Nucleus accumbens (tissue), 56 donors: ENCODE measurements around the gene KRT6B.
"Not testable (repeated sequence)": the region's sequence is repeated elsewhere in the genome, so short reads cannot be mapped to it uniquely, and the experiment has no call there.

Source experiments
- DNase-seq, 56 donors: peaks; one replicate each; lab custom pipeline; 2025; lab: John Stamatoyannopoulos, UW

The KRT6B gene

DNA sequence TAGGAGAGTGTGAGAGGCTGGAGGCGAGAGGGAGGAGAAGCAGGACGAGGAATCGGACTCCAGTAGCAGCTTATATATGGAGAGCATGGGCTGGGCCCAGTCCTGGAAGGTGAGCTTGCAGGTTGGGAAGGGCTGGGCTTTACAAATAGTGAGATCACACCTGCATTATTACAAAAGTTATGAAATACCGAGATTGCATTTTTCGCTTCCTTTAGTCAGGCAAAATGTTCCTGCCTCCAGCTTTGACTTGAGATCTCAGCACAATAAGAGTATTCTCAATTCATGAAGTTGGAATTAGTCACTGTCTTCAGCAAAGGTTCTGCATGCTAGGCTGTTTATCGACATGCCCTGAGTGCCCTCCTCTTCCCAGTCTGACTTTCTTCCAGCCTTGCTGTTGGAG, at the start of gene KRT6B:
KRT6B (minus strand) TSS at position 46 of the 400 bp plus-strand sequence. CDS start 68 bp downstream, outside the sequence.
- DNase-seq: no peak

DNA sequence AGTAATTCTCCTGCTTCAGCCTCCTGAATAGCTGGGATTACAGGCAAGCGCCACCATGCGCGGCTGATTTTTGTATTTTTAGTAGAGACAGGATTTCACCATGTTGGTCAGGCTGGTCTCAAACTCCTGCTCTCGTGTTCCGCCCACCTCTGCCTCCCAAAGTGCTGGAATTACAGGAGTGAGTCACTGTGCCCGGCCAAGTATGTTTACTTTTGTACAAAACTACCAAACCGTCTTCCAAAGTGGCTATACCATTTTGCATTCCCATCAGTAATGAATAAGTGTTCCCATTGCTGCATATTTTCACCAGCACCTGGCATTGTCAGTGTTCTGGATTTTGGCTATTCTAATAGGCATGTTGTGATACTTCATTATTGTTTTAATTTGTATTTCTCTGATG, 49.5 kb upstream of the KRT6B start:
- no peak for DNase-seq

- not testable (repeated sequence) for DNase-seq
Measured at GRCh38 chr12:52500574-52500973, 48.6 kb upstream of the KRT6B start.

DNA sequence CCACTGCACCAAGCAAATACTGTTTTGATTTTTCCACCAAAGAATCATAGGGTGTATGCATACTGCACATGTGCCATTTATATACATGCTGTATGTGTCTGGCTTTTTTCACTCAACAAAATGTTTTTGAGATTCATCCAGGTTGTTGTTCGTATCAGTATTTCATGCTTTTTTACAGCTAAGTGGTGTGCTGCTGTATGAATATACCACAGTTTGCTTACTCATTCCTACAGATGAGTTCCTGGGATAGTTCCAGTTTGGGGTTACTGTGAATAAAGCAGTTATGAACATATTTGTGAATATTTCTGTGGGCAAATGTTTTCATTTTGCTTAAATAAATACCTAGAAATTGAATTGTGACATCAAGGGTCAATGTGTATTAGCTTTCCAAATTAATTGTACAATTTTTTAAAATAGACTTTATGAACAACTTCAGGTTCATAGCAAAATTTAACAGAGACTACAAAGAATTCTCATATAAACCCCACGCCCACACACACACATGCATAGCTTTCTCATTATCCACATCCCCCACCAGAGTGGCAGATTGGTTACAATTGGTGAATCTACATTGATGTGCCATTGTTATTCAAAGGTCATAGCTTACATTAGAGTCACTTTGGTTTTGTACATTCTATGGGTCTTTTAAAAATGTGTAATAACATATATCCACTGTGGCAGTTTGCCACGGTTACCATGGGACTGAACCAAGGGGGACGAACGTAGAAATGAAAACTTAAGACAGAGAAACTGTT, 48.0 kb upstream of the KRT6B start:
- no peak for DNase-seq

- no peak for DNase-seq
Measured at GRCh38 chr12:52498946-52499345, 47.0 kb upstream of the KRT6B start.

- no peak for DNase-seq
Measured at GRCh38 chr12:52497975-52498374, 46.0 kb upstream of the KRT6B start.

DNA sequence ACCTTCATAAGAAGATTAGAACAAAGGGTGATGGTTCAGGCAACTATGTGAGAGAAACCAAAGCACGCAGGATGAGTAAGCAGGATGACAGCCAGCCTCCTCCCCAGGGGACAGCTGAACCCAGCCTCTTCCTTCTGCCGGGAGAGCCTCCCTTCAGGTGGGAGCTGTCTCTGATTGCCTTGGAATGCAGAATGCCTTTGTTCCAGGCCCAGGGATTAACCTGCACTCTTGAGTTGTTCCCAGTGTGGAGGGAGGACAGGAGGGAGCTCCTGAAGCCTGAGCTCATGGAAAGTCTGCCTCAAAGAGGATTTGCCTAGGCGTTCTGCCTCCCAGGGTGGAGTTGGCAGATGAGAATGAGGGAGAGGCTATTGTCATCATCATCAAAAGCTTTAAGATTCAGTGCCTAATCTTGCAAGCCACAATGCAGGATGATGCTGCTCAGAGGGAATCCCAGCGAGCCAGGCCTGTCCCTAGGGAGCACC, 44.7 kb upstream of the KRT6B start:
- no peak for DNase-seq

DNA sequence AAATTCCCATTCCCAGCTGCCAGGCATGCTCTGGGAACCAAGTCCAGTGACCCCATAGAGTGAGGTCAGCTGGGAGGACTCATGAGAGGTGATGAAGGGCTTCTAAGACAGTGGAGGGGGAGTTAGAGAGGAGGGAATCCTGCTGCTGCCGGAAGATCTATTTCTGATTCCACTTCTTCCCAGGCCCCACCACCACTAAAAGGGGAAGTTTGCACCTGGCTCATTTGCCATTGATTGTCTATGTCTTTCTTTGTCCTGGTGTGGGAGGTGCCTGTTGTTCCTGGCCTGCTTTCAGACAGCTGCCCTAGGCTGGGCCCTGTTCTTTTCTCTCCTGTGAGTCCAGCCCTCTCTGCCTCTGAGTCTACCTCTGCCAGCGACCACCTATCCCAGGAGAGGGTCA, 44.1 kb upstream of the KRT6B start:
- no peak for DNase-seq

- peak in 10 of 56 donors; percentile 7 to 40 (median 17) for DNase-seq
Measured at GRCh38 chr12:52495389-52495788, 43.4 kb upstream of the KRT6B start.

DNA sequence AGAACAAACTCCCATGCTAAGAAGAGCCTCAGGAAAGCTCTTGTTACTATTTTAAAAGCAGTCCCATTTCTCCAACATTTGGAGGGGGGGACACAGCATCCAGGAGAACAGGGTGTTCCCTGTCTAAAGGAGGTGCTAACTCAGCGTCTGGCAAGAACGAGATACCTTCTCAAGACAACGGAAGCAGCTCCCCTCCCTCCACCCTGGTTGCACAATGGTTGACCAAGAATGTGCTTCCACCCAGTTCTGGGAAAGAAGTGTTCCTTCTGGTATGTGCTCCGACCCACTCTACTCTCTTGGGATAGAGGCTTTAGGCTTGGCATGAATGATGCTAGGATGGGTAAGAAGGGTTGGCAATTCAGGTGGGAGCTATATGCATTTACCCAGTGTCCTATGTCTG, 42.6 kb upstream of the KRT6B start:
- DNase-seq: no peak

DNA sequence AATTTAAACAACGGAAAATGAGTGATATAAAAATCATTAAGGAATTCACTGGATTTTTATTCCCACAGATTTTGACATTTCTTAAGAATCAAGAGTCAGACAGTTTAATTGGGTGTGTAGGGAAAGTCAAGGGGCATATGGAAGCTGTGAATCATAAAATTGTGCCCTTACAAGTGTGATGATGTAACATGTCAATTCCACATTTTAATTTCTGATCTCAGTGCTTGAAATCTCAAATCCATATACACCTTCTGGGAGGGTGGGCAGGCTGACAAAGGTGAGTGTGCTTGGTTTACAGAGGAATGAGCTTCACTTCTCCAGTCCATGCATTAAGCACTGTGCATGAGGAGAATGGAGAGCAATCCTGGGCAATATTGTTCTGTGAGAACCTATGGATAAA, 42.2 kb upstream of the KRT6B start:
- DNase-seq: no peak

DNA sequence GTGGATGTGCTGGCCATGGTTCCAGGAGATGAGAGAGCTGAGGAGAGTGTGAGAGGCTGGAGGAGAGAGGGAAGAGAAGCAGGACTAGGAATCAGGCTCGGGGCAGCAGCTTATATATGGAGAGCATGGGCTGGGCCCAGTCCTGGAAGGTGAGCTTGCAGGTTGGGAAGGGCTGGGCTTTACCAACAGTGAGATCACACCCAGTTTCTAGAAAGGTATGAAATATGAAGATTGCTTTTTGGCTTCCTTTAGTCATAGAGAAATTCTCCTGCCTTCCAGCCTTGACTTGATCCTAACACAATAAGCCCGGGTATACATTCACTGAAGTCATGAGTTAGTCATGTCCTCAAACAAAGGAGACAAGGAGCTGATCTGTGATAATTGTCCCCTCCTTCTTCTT, 41.2 kb upstream of the KRT6B start, which contains the start of gene KRT6A:
KRT6A (minus strand) TSS at position 86 of the 400 bp plus-strand sequence; CDS start at position 17, 69 bp downstream.
- DNase-seq: no peak

- DNase-seq: not testable (repeated sequence)
Measured at GRCh38 chr12:52492405-52492804, 40.5 kb upstream of the KRT6B start.

DNA sequence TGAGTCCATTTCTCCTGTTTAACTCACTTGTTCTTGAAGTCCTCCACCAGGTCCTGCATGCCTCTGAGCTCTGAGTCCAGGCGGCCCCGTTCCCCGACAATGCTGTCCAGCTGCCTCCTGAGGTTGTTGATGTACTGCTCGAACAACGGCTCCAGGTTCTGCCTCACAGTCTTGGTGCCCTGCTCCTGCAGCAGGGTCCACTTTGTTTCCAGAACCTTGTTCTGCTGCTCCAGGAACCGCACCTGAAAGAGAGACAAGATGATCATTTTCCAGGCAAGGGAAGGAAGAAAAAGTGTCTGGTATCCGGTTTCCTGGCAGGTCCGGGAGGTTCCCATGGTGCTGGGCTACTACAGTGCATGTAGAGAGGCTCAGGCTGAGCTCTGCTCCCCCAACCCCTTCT, 39.5 kb upstream of the KRT6B start:
- not testable (repeated sequence) for DNase-seq

GRCh38 chr12:52488736-52489135, 36.8 kb upstream of the KRT6B start:
- DNase-seq: no peak

DNA sequence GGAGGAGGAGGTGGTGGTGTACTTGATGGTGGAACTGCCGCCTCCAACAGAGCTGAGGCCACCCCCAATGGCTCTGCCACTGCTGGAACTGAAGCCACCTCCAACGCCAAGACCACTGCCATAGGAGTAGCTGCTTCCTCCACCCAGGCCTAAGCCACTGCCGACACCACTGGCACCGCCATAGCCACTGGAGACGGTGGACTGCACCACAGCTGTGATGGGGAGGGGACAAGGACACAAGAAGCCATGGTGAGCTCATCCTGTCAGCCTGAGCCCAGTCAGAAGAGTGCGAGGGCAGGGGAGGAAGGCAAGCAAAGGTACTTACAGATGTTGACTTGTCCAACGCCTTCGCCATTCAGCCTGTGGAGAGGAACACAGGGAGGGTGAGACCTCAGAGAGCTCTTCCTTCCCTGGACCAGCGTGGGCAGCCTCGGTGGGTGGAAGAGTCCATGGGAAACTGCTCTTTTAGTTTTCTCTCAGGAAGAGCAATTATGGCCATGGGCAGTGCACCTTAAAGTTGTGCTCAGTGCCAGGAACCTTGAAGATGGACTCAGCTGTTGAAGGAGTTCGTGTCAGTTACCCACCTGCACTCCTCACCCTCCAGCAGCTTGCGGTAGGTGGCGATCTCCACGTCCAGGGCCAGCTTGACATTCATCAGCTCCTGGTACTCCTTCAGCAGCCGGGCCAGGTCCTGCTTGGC, 35.9 kb upstream of the KRT6B start:
- not testable (repeated sequence) for DNase-seq

GRCh38 chr12:52487211-52487610, 35.3 kb upstream of the KRT6B start:
- DNase-seq: no peak

- no peak for DNase-seq
Measured at GRCh38 chr12:52486166-52487105, 34.5 kb upstream of the KRT6B start.

- DNase-seq: no peak
Measured at GRCh38 chr12:52480073-52480472, 28.1 kb upstream of the KRT6B start.

DNA sequence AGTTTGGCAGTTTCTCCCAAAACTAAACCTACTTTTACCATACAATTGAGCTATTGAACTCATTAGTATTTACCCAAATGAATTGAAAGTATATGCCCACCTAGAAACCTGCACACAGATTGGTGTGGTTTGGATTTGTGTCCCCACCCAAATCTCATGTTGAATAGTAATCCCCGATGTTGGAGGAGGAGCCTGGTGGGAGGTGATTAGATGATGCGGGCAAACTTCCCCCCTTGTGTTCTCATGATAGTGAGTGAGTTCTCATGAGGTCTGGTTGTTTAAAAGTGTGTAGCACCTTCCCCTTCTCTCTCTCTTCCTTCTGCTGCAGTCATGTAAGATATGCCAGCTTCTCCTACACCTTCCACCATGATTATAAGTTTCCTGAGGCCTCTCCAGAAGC, 25.7 kb upstream of the KRT6B start:
- no peak for DNase-seq

DNA sequence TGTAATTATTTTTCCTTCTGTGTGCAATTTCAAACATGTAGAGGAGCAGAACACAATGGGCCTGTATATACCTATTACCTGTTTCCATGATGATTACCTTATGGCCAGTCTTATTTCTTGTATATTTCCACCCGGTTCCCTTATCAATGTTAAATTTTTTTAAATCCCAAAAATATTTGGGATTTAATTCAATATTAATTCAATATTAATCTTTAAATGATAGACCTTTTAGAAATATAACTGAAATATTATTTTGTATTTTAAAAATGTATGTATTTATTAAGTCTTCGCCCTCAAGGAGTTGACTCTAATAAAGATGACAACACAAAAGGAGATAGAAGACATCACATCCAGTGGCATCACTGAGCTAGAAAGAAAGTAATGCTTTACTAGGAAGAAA, 22.3 kb upstream of the KRT6B start:
- no peak for DNase-seq
